Cardiac muscle cell (in vitro differentiated cells and primary cell): ENCODE results near the gene UGT1A8. TPM values are rescaled to one million over a fixed set of nuclear protein-coding genes. Genes with fewer than 3 reads are reported as not detected.

Source experiments
- DNase-seq, 2 donors: peaks; one replicate each; pipeline versions ENCODE4 v3.0.0 to v3.0.0-alpha.2; 2010 to 2017; ENCODE audit warnings: low read depth in 1 of 2, low spot score in 1 of 2
- H3K27ac ChIP-seq: fragments of 200-600 bp; sonication (generic); 2 replicates; pipeline ENCODE4 v1.5.1; 2016
- H3K27me3 ChIP-seq: fragments of 200-600 bp; sonication (generic); 2 replicates; pipeline ENCODE4 v1.6.0; 2016; ENCODE audit warnings: control low read depth
- H3K36me3 ChIP-seq: fragments of 200-600 bp; sonication (generic); 2 replicates; pipeline ENCODE4 v1.5.1; 2016; ENCODE audit warnings: control low read depth
- H3K4me1 ChIP-seq: fragments of 200-600 bp; sonication (generic); 2 replicates; pipeline ENCODE4 v1.8.1; 2017; ENCODE audit warnings: low read depth, mild to moderate bottlenecking, mixed run types
- H3K4me3 ChIP-seq: fragments of 200-600 bp; sonication (generic); 2 replicates; pipeline ENCODE4 v1.5.1; 2016; ENCODE audit warnings: mild to moderate bottlenecking
- H3K9me3 ChIP-seq: fragments of 200-600 bp; sonication (generic); 2 replicates; pipeline ENCODE4 v1.5.1; 2017; ENCODE audit warnings: low read depth, mild to moderate bottlenecking, control low read depth
- CTCF ChIP-seq: IDR thresholded peaks from 2 replicates; pipeline ENCODE4 v1.5.1; 2012; ENCODE audit warnings: low read depth, mild to moderate bottlenecking, low read length
- polyA plus RNA-seq: library from polyadenylated mRNA; unstranded; fragments of >200 nt; fragmentation: Nextera tagmentation; extraction: Ambion mirVana; gene quantifications from 2 replicates; pipeline ENCODE4 v1.2.1, GENCODE V29; 2016
- total RNA-seq: library from RNA; depleted of rRNA; stranded (reverse); fragments of >200 nt; gene quantifications from 2 replicates; pipeline ENCODE4 v1.2.3, GENCODE V29; 2016

UGT1A8 gene
- total and polyA plus RNA-seq, 2 experiments from 2014 or later, result not detected

GRCh38 chr2:233672886-233673285, 55.5 kb downstream of the UGT1A8 start:
- H3K9me3 ChIP-seq, result no peaks in the 10 kb centered on the region
- no peak overlapping the region for H3K27ac ChIP-seq
- H3K4me3 ChIP-seq, result no peak overlapping the region
- no peaks in the 10 kb centered on the region for H3K27me3 ChIP-seq
- no peak for TF ChIP-seq CTCF
- no peak for DNase-seq
- no peaks in the 10 kb centered on the region for H3K36me3 ChIP-seq
- H3K4me1 ChIP-seq, result no peaks in the 10 kb centered on the region

DNA sequence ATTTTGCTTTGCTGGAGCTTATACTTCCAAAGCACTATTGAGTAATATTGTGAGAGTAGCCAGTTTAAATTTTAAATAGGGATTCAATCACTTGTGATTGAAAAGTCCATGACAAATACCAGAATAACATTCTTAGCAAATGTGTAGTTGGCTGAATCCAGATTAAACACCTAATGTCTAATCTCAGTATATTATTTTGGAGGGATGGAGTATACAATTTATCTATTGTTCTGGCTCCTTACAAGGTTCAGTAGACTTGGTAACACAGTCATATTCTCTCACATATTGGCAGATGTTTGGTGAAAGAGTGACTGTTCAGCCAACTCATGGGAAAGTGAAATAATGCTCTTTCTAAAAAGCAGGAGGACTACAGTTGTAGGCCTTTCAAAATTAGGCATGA, 56.5 kb downstream of the UGT1A8 start:
- no peak for TF ChIP-seq CTCF
- H3K27me3 ChIP-seq, result no peaks in the 10 kb centered on the region
- no peak for DNase-seq
- no peak overlapping the region for H3K4me3 ChIP-seq
- H3K4me1 ChIP-seq, result no peaks in the 10 kb centered on the region
- no peaks in the 10 kb centered on the region for H3K36me3 ChIP-seq
- H3K27ac ChIP-seq, result no peak overlapping the region
- H3K9me3 ChIP-seq, result no peaks in the 10 kb centered on the region

GRCh38 chr2:233674314-233674713, 56.9 kb downstream of the UGT1A8 start:
- DNase-seq, result no peak
- H3K4me1 ChIP-seq, result no peaks in the 10 kb centered on the region

DNA sequence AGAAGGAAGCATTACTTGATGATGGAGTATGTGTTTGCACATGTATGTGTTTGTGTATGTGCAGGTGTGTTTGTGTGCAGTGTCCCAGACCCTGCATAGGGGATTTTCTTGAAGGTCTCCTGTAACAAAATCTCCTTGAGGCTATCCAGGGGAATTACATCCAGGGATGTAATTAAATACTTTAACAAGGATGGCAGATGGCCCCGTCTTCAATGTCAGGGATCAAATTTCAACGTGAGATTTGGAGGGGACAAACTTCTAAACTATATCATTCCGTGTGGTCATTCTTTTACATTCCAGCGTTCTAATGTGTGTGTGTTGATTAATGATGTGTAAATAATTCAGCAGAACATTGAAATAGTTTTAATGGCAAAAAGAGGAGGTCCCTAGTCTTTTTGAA, 57.6 kb downstream of the UGT1A8 start:
- no peaks in the 10 kb centered on the region for H3K9me3 ChIP-seq
- no peaks in the 10 kb centered on the region for H3K4me1 ChIP-seq
- H3K27me3 ChIP-seq, result no peaks in the 10 kb centered on the region
- no peak overlapping the region for H3K27ac ChIP-seq
- no peak overlapping the region for H3K4me3 ChIP-seq
- no peak for DNase-seq
- TF ChIP-seq CTCF, result no peak
- H3K36me3 ChIP-seq, result no peaks in the 10 kb centered on the region

More at GRCh38 chr2:233674314-233674713, 56.9 kb downstream of the UGT1A8 start:
- Histone ChIP-seq H3K27ac (no peak overlapping the region), H3K9me3 (no peaks in the 10 kb centered on the region), H3K27me3 (no peaks in the 10 kb centered on the region), H3K4me3 (no peak overlapping the region), H3K36me3 (no peaks in the 10 kb centered on the region)
- no peak for TF ChIP-seq CTCF

DNA sequence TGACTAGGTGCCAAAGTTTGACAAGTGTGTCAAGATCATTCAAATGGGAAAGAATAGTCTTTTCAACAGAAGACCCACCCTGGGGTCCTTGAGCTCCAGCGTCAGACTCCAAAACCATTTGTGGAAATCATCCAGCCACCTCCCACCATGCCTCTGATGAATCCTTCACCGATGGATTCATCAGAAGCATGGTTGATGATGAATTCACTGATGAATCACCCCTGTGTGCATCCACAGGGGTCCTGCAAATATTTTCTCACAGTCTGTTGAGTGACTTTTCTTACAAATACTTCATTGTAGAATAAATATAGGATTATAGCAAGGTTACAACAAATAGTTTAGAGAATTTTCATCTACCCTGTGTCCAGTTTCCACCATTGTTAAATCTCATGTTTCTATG, 58.6 kb downstream of the UGT1A8 start:
- TF ChIP-seq CTCF, result no peak
- H3K36me3 ChIP-seq, result no peaks in the 10 kb centered on the region
- H3K27me3 ChIP-seq, result no peaks in the 10 kb centered on the region
- no peak for DNase-seq
- H3K4me3 ChIP-seq, result no peak overlapping the region
- H3K9me3 ChIP-seq, result no peaks in the 10 kb centered on the region
- H3K27ac ChIP-seq, result no peak overlapping the region
- H3K4me1 ChIP-seq, result no peaks in the 10 kb centered on the region

- Histone ChIP-seq H3K36me3 (no peaks in the 10 kb centered on the region), H3K4me3 (no peak overlapping the region), H3K4me1 (no peaks in the 10 kb centered on the region), H3K27me3 (no peaks in the 10 kb centered on the region), H3K27ac (no peak overlapping the region), H3K9me3 (no peaks in the 10 kb centered on the region)
- DNase-seq, result no peak
- TF ChIP-seq CTCF, result no peak
Measured at GRCh38 chr2:233679196-233679595, 61.8 kb downstream of the UGT1A8 start.
